ENCODE data around the gene VSIR.

Gene VSIR

GRCh38 chr10:71729161-71729636 is 44.1 kb downstream of the VSIR start:
- Histone ChIP-seq H3K27ac (ENCODE audit: low read depth, low read length) (no peak overlapping the region), H3K4me3 (ENCODE audit: low read length) (no peak overlapping the region), H3K4me1 (ENCODE audit: control insufficient read depth, insufficient read depth, low read length) (peaks cover 15% of the 10 kb centered on the region), H3K9ac (ENCODE audit: low read length) (no peak overlapping the region), H3K27me3 (ENCODE audit: control insufficient read depth, insufficient read depth, low read length) (no peaks in the 10 kb centered on the region), H3K36me3 (ENCODE audit: control insufficient read depth, insufficient read depth, low read length) (no peaks in the 10 kb centered on the region)

GRCh38 chr10:71727738-71728737 is 45.3 kb downstream of the VSIR start:
- H3K4me3 ChIP-seq (ENCODE audit: low read length), result peak overlapping the region; percentile 44

DNA sequence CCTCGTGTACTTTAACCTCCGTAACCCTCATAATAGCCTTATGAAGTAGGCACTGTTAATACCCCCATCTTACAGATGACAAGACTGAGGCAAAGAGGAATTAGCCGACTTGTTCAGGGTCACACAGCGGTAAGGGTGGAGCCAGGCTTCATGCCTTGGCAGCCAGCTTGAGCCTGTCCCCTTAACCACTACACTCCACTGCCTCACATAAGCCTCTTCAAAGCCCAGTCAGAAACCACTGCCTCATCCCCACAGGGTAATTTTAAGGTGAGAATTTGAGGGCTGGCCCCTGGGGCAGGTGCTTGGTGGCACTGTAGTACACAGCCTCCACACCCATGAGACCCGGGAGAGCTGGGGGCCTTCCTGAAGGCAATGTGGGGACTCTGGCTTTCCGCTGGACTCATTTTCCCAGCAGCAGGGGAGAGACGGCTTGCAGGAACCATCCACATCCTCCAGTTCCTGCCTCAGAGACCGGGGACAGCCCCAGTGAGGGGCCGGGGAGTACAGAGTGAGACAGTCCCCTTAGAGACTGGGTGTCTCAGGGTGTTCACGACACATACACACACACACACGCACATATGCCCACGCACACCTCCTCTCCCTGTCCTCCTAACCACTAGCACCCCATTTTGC is 46.1 kb downstream of the VSIR start:
- Histone ChIP-seq H3K27me3 (ENCODE audit: control insufficient read depth, insufficient read depth, low read length) (no peaks in the 10 kb centered on the region), H3K27ac (ENCODE audit: low read depth, low read length) (peak overlapping the region; percentile 86), H3K4me1 (ENCODE audit: control insufficient read depth, insufficient read depth, low read length) (peaks cover 15% of the 10 kb centered on the region), H3K4me3 (ENCODE audit: low read length) (peak overlapping the region; percentile 44), H3K9ac (ENCODE audit: low read length) (peak overlapping the region; percentile 33), H3K36me3 (ENCODE audit: control insufficient read depth, insufficient read depth, low read length) (no peaks in the 10 kb centered on the region)

More at GRCh38 chr10:71727738-71728737, 45.3 kb downstream of the VSIR start:
- Histone ChIP-seq H3K36me3 (ENCODE audit: control insufficient read depth, insufficient read depth, low read length) (no peaks in the 10 kb centered on the region), H3K9ac (ENCODE audit: low read length) (peak overlapping the region; percentile 33), H3K27ac (ENCODE audit: low read depth, low read length) (peak overlapping the region; percentile 86), H3K27me3 (ENCODE audit: control insufficient read depth, insufficient read depth, low read length) (no peaks in the 10 kb centered on the region), H3K4me1 (ENCODE audit: control insufficient read depth, insufficient read depth, low read length) (peaks cover 15% of the 10 kb centered on the region)

- H3K4me1 ChIP-seq (ENCODE audit: control insufficient read depth, insufficient read depth, low read length), result peaks cover 15% of the 10 kb centered on the region
- H3K27ac ChIP-seq (ENCODE audit: low read depth, low read length), result no peak overlapping the region
- no peaks in the 10 kb centered on the region for H3K27me3 ChIP-seq (ENCODE audit: control insufficient read depth, insufficient read depth, low read length)
- no peak overlapping the region for H3K9ac ChIP-seq (ENCODE audit: low read length)
- H3K4me3 ChIP-seq (ENCODE audit: low read length), result no peak overlapping the region
- H3K36me3 ChIP-seq (ENCODE audit: control insufficient read depth, insufficient read depth, low read length), result no peaks in the 10 kb centered on the region
Measured at GRCh38 chr10:71726580-71727104, 46.7 kb downstream of the VSIR start.

DNA sequence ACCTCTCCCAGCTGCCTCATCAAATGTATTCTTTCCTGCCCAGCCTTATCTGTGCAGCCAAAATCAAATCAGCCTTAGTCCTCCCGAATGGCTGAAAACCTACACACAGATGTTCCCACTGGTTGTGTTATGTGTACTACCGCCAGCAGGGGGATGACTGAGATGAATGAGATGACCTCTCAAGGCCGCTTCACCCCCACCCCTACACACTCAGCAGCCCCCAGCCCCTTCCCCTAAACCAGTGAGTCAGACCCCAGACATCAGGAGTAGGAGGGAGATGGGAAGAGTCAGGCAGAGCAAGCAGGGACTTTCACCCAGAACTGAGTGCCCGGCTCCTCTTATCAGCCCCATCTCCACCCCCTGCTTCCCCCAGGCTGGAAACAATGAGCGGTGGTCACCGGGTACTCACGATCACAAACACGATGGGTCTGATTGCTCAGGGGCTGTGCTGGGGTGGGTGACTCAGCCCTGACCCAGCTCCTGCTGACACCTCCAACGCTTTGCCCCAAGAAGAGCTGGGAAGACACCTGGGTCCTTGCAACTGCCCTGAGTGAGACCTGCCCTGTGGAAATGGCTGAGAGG is 47.2 kb downstream of the VSIR start:
- no peak overlapping the region for H3K4me3 ChIP-seq (ENCODE audit: low read length)
- H3K4me1 ChIP-seq (ENCODE audit: control insufficient read depth, insufficient read depth, low read length), result peaks cover 15% of the 10 kb centered on the region
- no peaks in the 10 kb centered on the region for H3K27me3 ChIP-seq (ENCODE audit: control insufficient read depth, insufficient read depth, low read length)
- no peak overlapping the region for H3K9ac ChIP-seq (ENCODE audit: low read length)
- no peak overlapping the region for H3K27ac ChIP-seq (ENCODE audit: low read depth, low read length)
- no peaks in the 10 kb centered on the region for H3K36me3 ChIP-seq (ENCODE audit: control insufficient read depth, insufficient read depth, low read length)

GRCh38 chr10:71725249-71725648 is 48.1 kb downstream of the VSIR start:
- Histone ChIP-seq H3K27me3 (ENCODE audit: control insufficient read depth, insufficient read depth, low read length) (no peaks in the 10 kb centered on the region), H3K4me1 (ENCODE audit: control insufficient read depth, insufficient read depth, low read length) (peaks cover 15% of the 10 kb centered on the region), H3K27ac (ENCODE audit: low read depth, low read length) (no peak overlapping the region), H3K4me3 (ENCODE audit: low read length) (no peak overlapping the region), H3K36me3 (ENCODE audit: control insufficient read depth, insufficient read depth, low read length) (no peaks in the 10 kb centered on the region), H3K9ac (ENCODE audit: low read length) (no peak overlapping the region)

GRCh38 chr10:71724539-71724938 is 48.8 kb downstream of the VSIR start:
- H3K27ac ChIP-seq (ENCODE audit: low read depth, low read length), result no peak overlapping the region
- H3K4me1 ChIP-seq (ENCODE audit: control insufficient read depth, insufficient read depth, low read length), result peaks cover 15% of the 10 kb centered on the region
- no peak overlapping the region for H3K4me3 ChIP-seq (ENCODE audit: low read length)
- no peaks in the 10 kb centered on the region for H3K27me3 ChIP-seq (ENCODE audit: control insufficient read depth, insufficient read depth, low read length)
- no peak overlapping the region for H3K9ac ChIP-seq (ENCODE audit: low read length)
- no peaks in the 10 kb centered on the region for H3K36me3 ChIP-seq (ENCODE audit: control insufficient read depth, insufficient read depth, low read length)

DNA sequence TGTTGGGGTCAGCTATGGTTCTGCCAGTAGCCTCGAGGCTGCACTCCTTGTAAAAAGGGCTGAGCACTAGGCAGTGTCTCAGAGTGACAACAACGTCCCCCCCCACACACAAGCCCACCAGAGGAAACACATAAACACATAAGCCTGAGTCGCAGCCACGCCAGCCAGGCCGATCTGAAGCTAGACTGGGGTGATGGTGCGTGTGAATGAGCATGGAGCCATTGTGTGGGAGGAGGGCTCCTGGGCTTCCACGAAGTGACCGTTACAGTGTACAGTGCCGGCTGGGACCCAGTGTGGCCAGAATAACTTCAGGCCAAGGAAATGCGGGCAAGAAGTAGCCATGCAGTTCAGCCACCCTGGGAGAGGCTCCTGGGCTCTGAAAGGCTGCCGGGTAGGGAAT is 50.0 kb downstream of the VSIR start:
- Histone ChIP-seq H3K4me1 (ENCODE audit: control insufficient read depth, insufficient read depth, low read length) (peaks cover 12% of the 10 kb centered on the region), H3K27ac (ENCODE audit: low read depth, low read length) (no peak overlapping the region), H3K9ac (ENCODE audit: low read length) (no peak overlapping the region), H3K4me3 (ENCODE audit: low read length) (no peak overlapping the region), H3K36me3 (ENCODE audit: control insufficient read depth, insufficient read depth, low read length) (no peaks in the 10 kb centered on the region), H3K27me3 (ENCODE audit: control insufficient read depth, insufficient read depth, low read length) (no peaks in the 10 kb centered on the region)

DNA sequence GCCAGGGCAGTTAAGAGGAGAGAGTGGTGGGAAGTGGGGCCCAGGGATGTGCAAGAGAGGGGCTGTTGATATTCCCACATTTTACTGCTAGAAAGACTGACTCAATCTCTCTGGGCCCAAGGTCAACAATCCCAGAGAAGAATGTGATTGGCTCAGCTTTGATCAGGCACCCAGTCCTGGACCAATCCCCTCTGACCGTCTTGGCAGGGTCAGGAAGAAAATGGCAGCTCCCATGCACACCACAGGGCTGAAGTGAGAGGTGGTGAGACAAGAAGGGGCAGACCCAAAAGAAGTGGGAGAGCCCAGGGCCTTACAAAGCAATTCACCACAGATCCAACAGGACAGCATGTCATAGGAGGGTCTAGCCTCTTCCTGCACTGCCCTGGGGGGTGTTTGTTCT is 50.5 kb downstream of the VSIR start:
- H3K27ac ChIP-seq (ENCODE audit: low read depth, low read length), result no peak overlapping the region
- no peaks in the 10 kb centered on the region for H3K27me3 ChIP-seq (ENCODE audit: control insufficient read depth, insufficient read depth, low read length)
- no peak overlapping the region for H3K9ac ChIP-seq (ENCODE audit: low read length)
- H3K4me1 ChIP-seq (ENCODE audit: control insufficient read depth, insufficient read depth, low read length), result peaks cover 8% of the 10 kb centered on the region
- no peaks in the 10 kb centered on the region for H3K36me3 ChIP-seq (ENCODE audit: control insufficient read depth, insufficient read depth, low read length)
- H3K4me3 ChIP-seq (ENCODE audit: low read length), result no peak overlapping the region

DNA sequence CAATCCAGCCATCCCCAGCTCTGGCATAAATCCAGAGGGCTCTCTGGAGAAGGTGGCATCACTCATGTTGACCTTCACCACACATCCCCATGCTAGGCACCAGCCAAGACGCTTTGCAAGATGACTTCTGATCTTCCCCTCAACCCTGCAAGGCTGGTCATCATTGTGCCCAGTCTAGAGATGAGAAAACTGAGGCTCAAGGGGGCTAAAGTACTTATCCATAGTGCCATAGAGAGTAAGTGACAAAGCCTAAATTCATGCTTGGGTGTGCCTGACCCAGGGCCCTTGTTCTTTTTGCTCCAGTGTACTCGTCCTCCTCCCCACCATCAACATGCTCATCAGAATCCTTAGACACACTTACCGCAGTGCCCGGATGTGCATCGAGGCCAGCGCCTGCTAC is 52.0 kb downstream of the VSIR start:
- Histone ChIP-seq H3K4me3 (ENCODE audit: low read length) (no peak overlapping the region), H3K27ac (ENCODE audit: low read depth, low read length) (no peak overlapping the region), H3K9ac (ENCODE audit: low read length) (no peak overlapping the region), H3K36me3 (ENCODE audit: control insufficient read depth, insufficient read depth, low read length) (no peaks in the 10 kb centered on the region), H3K4me1 (ENCODE audit: control insufficient read depth, insufficient read depth, low read length) (no peaks in the 10 kb centered on the region), H3K27me3 (ENCODE audit: control insufficient read depth, insufficient read depth, low read length) (no peaks in the 10 kb centered on the region)

DNA sequence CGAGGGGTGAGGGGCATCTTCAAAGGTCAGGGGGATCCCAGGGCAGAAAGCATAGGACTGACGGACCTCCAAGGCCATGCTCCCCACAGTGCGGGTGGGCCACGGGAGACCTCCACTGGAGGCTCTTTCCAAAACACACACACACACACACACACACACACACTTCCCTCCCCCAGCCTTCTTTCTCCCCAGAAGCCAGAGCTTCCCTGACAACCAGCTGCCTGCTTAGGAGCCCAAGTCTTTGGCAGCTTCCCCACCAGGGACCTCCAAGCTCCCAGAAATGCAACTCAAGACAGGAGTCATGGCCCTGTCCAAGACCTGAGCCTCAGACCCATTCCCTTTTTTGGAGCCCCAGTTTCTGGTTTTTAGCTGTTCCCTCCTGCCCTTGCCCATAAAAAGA is 53.0 kb downstream of the VSIR start:
- Histone ChIP-seq H3K4me3 (ENCODE audit: low read length) (no peak overlapping the region), H3K36me3 (ENCODE audit: control insufficient read depth, insufficient read depth, low read length) (no peaks in the 10 kb centered on the region), H3K27me3 (ENCODE audit: control insufficient read depth, insufficient read depth, low read length) (no peaks in the 10 kb centered on the region), H3K4me1 (ENCODE audit: control insufficient read depth, insufficient read depth, low read length) (peaks cover under 1% of the 10 kb centered on the region), H3K9ac (ENCODE audit: low read length) (no peak overlapping the region), H3K27ac (ENCODE audit: low read depth, low read length) (no peak overlapping the region)
